Fibroblast of skin of abdomen (primary cell): ENCODE measurements around the gene MPO.
A peak's percentile ranks its signal among the peaks of the same experiment; 100 is the strongest.

ENCODE experiments used
- DNase-seq: peaks from one replicate; pipeline ENCODE4 v3.0.0-alpha.2; 2013

The MPO gene

GRCh38 chr17:58231641-58232040 lies 49.1 kb downstream of the MPO start:
- DNase-seq, result peak; percentile 58

DNA sequence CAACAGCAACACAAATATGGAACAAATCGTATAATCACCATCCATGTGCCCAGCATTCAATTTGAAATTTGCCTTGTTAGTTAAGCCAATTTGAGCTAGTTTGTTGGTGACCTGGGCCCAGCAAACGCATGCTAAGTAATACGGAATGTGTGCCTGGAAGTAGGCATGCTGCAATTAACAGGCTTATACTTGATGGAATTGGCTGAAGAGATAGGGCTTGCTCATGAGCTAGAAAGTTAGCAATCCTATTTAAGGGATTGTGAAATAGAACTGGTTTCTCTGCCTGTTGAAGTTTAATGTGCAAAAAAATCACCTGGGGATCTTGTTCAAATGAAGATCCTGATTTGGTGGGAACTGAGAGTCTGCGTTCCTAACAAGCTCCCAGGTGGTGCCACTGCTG lies 50.9 kb downstream of the MPO start:
- DNase-seq, result no peak

DNA sequence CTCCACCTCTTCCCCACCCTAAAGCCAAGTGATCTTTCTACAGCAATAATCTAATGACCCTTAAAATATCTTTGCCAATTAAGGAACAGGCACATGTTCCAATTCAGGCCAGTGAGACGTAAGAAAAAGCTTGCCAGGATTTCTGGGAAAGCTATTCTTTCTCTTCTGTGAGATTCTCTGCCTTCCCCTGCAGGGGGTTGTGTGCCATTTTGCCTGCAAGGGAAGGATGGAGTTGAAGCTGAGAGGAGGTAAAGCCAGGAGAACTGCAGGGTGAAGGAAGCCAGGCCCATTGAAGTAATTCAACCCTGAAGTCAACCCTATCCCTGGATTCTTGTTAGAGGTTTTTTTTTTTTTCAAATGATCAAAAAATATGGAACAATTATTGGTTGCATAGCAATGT lies 51.4 kb downstream of the MPO start:
- DNase-seq, result no peak

DNA sequence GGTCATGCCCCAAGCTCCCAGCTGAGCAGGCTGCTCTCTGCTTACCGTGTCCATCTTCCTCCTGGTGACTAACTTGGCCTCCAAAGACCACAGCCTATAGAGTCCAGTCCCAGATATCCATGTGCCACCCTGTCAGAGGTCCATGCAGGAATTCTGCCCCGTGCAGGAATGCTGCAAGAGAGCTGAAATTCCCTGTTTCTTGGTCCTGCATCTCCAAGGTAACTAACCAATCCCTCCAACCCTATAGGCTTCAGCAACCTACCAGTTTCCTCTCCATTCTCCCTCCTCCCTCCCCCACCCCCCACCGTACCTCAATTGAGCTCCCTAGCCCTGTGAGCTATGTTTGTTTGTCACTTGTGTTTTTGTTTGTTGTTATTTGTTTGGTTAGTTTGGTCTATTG lies 52.1 kb downstream of the MPO start:
- no peak for DNase-seq

DNA sequence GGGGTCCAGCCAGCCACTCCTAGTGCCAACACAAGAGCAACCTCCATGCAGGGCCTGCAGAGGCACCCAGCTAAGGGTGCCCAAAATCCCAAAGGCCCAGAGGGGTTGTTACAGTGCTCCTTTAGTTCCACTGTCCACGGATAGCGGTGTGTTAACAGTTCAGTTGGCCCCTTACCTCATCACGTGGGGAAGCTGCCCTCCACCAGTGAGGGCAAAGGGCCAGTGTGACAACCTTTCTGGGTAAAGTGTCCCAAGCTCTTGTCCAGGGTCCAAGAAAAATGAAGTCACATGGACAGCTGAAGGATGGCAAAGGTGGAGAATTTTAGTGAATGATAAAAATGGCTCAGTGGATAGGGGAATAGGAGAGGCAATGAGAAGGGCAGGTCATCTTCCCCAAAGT lies 53.0 kb downstream of the MPO start:
- DNase-seq, result no peak

DNA sequence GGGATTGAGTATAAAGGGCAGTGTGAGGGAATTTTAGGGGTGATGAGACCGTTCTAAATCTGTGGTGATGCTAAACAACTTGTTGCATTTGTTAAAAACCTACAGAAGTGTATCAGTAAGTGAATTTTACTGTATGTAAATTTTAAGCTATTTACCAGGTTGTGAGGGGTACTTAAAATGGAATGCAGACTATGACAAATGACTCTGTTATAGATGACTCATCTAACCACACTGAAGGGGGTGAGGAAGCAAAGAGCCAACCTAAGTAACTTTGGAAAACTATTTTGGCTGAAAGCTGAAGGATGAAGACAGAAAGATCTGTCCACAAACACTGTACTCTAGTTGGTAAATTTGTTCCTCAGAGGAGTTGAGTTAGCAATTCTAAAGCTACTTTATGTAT lies 56.4 kb downstream of the MPO start:
- peak; percentile 77 for DNase-seq
